ENCODE results near the gene SLC16A1.
"Not testable (repeated sequence)": the region's sequence is repeated elsewhere in the genome, so short reads cannot be mapped to it uniquely, and the experiment has no call there.

Gene SLC16A1

GRCh38 chr1:112964347-112964746, 8.4 kb upstream of the SLC16A1 start:
- no peak for DNase-seq

- no peak for DNase-seq
Observed at GRCh38 chr1:112961072-112961471, 5.1 kb upstream of the SLC16A1 start.

- DNase-seq: no peak
Observed at GRCh38 chr1:112960384-112960783, 4.4 kb upstream of the SLC16A1 start.

- DNase-seq: not testable (repeated sequence)
Observed at GRCh38 chr1:112958236-112958635, 2.2 kb upstream of the SLC16A1 start.

- DNase-seq: peak; percentile 93
Observed at GRCh38 chr1:112957133-112957812, 1.3 kb upstream of the SLC16A1 start.

GRCh38 chr1:112956544-112957132, 642 bp upstream of the SLC16A1 start:
- DNase-seq: no peak

- peak; percentile 72 for DNase-seq
Observed at GRCh38 chr1:112954945-112955772, 837 bp downstream of the SLC16A1 start.

- DNase-seq: no peak
Observed at GRCh38 chr1:112954017-112954650, 1.9 kb downstream of the SLC16A1 start.

- no peak for DNase-seq
Observed at GRCh38 chr1:112950426-112950825, 5.6 kb downstream of the SLC16A1 start.

GRCh38 chr1:112946683-112947082, 9.3 kb downstream of the SLC16A1 start:
- no peak for DNase-seq

- no peak for DNase-seq
Observed at GRCh38 chr1:112939810-112940209, 16.2 kb downstream of the SLC16A1 start.

- no peak for DNase-seq
Observed at GRCh38 chr1:112938210-112938609, 17.8 kb downstream of the SLC16A1 start.

GRCh38 chr1:112937495-112937894, 18.5 kb downstream of the SLC16A1 start:
- no peak for DNase-seq

GRCh38 chr1:112937070-112937469, 18.9 kb downstream of the SLC16A1 start:
- peak; percentile 39 for DNase-seq

GRCh38 chr1:112935461-112936111, 20.4 kb downstream of the SLC16A1 start:
- DNase-seq: peak; percentile 52

- no peak for DNase-seq
Observed at GRCh38 chr1:112934577-112934976, 21.4 kb downstream of the SLC16A1 start.

GRCh38 chr1:112933820-112934571, 22.0 kb downstream of the SLC16A1 start:
- DNase-seq: no peak

GRCh38 chr1:112929979-112930378, 26.0 kb downstream of the SLC16A1 start:
- no peak for DNase-seq

GRCh38 chr1:112927462-112927990, 28.5 kb downstream of the SLC16A1 start:
- no peak for DNase-seq

GRCh38 chr1:112926858-112927257, 29.1 kb downstream of the SLC16A1 start:
- DNase-seq: no peak

- no peak for DNase-seq
Observed at GRCh38 chr1:112925015-112925414, 31.0 kb downstream of the SLC16A1 start.

- no peak for DNase-seq
Observed at GRCh38 chr1:112923959-112924349, 32.0 kb downstream of the SLC16A1 start.

Measured in HCEC 1CT (cell line).